MG63 (cell line): Measurements from ENCODE around the gene CACNG1. TPM values are rescaled to one million over a fixed set of nuclear protein-coding genes. Genes with fewer than 3 reads are reported as not detected.

ENCODE experiments used
- DNase-seq: peaks from one replicate; pipeline ENCODE4 v3.0.0-alpha.2; 2020
- H3K27me3 ChIP-seq: fragments of 250-450 bp; sonication (Bioruptor Pico); 2 replicates; pipeline ENCODE4 v1.5.1; 2020; ENCODE audit warnings: mild to moderate bottlenecking, moderate library complexity
- H3K36me3 ChIP-seq: fragments of 250-450 bp; sonication (Bioruptor Pico); 2 replicates; pipeline ENCODE4 v1.5.1; 2020; ENCODE audit warnings: mild to moderate bottlenecking, moderate library complexity
- H3K4me3 ChIP-seq: fragments of 250-450 bp; sonication (Bioruptor Pico); 2 replicates; pipeline ENCODE4 v1.5.1; 2020; ENCODE audit warnings: mild to moderate bottlenecking, moderate library complexity
- H3K9me3 ChIP-seq: fragments of 250-450 bp; sonication (Bioruptor Pico); 2 replicates; pipeline ENCODE4 v1.5.1; 2020; ENCODE audit warnings: mild to moderate bottlenecking, moderate library complexity
- total RNA-seq: library from RNA; depleted of rRNA; stranded (reverse); fragments of >200 nt; shearing (Covaris generic); gene quantifications from 2 replicates; pipeline ENCODE4 v1.2.3, GENCODE V29; 2014; ENCODE audit warnings: low replicate concordance

The CACNG1 gene
- total RNA-seq, 1 experiment from 2014 or later, result not detected

GRCh38 chr17:67055811-67056745 lies 11.7 kb downstream of the CACNG1 start:
- no peak overlapping the region for H3K4me3 ChIP-seq
- H3K9me3 ChIP-seq, result no peaks in the 10 kb centered on the region
- H3K36me3 ChIP-seq, result no peaks in the 10 kb centered on the region
- H3K27me3 ChIP-seq, result no peaks in the 10 kb centered on the region
- no peak for DNase-seq

DNA sequence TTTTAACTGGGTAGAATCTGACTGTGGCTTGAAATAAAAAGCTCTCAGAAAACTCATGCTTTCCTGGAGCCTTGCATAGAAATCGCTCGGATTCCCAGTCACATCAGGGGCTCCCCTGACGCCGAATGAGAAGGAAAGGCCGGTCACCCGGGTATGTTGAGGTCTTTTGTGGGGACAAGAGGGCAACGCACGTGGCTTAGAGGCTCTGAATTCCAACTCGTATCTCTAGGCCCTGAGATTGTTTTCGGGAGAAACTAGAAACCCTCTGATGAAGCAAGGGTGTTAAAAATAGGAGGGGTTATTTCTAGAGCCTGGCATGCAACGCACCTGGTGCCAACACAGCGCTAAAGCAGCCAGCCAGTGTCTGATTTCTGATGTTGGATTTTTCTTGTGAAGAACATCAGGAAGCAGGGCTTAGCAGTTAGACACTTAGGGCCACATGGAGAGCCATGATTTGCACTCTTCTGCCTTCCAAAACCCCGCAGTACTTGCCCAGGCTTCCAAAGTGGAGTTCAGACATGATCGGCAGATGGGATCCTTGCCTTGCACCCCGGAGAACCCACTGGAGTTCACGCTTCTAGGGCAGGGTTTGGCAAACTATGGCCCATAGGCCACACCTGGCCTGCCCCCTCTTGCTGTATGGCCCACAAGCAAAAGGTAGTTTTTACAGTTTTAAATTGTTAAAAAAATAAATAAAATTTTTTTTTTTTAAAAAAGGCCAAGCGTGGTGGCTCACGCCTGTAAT lies 12.6 kb downstream of the CACNG1 start:
- Histone ChIP-seq H3K9me3 (no peaks in the 10 kb centered on the region), H3K4me3 (no peak overlapping the region), H3K27me3 (no peaks in the 10 kb centered on the region), H3K36me3 (no peaks in the 10 kb centered on the region)
- no peak for DNase-seq

DNA sequence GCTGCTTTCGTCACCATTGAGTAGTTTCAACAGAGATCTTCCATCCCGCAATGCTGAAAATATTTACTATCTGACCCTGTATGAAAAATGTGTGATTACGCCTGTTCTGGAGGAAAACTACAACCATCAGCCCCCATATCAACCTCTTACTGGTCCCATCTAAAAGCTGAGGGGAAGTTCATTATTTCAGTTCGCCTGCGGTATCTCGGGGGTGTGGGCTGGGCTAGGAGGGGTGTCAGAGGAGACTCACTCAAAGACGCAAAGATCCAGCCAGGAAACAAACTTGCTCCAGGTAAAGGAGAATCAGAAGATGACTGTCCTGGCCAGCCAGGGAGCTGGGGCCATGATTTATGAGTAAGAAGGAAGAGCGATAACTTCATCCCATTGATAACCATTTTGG lies 13.7 kb downstream of the CACNG1 start:
- H3K36me3 ChIP-seq, result no peaks in the 10 kb centered on the region
- DNase-seq, result no peak
- H3K4me3 ChIP-seq, result no peak overlapping the region
- H3K27me3 ChIP-seq, result no peaks in the 10 kb centered on the region
- no peaks in the 10 kb centered on the region for H3K9me3 ChIP-seq

DNA sequence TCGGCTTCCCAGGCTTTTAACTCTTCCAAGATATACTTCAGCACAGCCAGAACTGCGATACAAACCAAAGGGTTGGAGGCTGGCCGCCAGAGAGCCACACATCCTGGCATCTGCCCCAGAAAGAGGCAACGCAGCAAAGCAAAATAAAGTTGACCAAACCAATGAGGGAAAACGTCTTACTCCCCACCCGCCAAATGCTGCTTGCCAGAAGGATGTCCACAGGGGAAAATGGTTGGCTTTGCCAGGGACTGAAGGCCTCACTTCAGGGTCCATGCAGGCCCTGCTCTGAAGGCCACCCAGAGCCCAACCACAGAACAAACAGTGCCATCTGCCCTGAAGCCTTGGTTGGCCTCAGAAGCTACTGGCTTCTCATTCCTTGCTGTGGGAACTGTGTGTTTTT lies 15.0 kb downstream of the CACNG1 start:
- Histone ChIP-seq H3K36me3 (no peaks in the 10 kb centered on the region), H3K27me3 (no peaks in the 10 kb centered on the region)
- DNase-seq, result no peak

GRCh38 chr17:67063141-67063540 lies 18.8 kb downstream of the CACNG1 start:
- no peaks in the 10 kb centered on the region for H3K27me3 ChIP-seq
- no peaks in the 10 kb centered on the region for H3K9me3 ChIP-seq
- no peak overlapping the region for H3K4me3 ChIP-seq
- no peaks in the 10 kb centered on the region for H3K36me3 ChIP-seq
- no peak for DNase-seq

More for the DNA sequence above, 15.0 kb downstream of the CACNG1 start:
- Histone ChIP-seq H3K4me3 (no peak overlapping the region), H3K9me3 (no peaks in the 10 kb centered on the region)

DNA sequence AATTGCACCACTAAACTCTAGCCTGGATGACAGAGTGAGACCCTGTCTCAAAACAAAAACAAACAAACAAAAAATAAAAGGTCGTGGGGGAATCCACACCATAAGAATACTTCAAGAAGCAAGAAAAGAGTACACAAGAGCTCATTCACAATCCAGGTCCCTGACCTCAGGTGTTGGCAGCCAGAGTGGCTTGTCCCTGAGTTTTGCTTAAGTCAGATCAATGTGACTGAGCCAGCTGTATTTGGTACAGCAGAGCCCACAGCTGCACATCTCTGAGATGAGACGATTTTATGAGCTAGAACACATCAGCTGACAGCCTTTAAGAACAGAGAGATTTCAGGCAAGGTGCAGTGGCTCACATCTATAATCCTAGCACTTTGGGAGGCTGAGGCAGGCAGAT lies 22.4 kb downstream of the CACNG1 start:
- DNase-seq, result no peak
- H3K27me3 ChIP-seq, result no peaks in the 10 kb centered on the region

DNA sequence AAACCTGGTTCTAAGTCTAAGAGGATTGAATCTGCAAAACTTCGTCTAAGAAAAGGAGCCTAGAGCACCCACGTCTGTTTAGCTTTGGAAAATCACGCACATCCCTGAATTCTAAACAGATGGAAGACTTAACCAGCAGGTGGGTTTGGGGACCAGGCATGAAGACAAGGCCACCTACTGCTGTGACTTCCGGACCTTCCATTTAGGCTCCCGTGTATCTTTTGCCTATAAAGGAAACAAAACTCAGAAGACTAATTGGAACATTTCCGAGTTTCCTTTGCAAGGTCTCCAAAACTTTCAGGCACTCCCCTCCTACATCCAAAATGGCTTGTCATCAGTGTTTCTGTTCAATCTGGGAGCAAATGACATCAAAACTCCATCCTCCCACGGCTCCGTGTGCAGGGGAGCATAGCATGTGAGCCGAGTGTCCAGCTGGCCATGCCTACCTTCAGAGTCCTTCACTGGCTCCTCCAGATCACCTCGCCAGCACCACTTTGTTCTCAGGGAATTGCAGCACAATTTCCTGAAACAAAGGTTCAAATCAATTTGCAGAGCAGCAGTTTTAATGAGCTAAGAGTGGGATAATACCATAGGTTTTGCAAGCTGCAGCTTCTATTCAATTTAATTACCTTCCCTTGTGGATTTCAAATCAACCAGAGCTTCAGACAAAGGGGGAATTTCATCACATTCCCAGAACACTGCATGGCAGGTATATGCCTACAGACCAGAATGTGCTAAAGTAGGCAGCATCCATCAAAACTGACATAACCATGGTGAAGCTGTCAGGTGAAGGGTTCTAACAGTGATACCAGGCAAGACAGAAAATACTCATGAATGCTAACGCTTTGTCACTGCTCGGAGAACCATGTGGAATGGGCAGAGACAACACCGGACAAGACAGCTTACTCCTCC lies 23.5 kb downstream of the CACNG1 start:
- Histone ChIP-seq H3K36me3 (peaks cover 3% of the 10 kb centered on the region; the same call in 1 of the 2 replicates), H3K4me3 (no peak overlapping the region), H3K9me3 (no peaks in the 10 kb centered on the region), H3K27me3 (no peaks in the 10 kb centered on the region)
- no peak for DNase-seq

More for the DNA sequence above, 22.4 kb downstream of the CACNG1 start:
- no peaks in the 10 kb centered on the region for H3K36me3 ChIP-seq
- no peak overlapping the region for H3K4me3 ChIP-seq
- H3K9me3 ChIP-seq, result no peaks in the 10 kb centered on the region

- H3K27me3 ChIP-seq, result no peaks in the 10 kb centered on the region
- DNase-seq, result no peak
- no peaks in the 10 kb centered on the region for H3K9me3 ChIP-seq
- no peak overlapping the region for H3K4me3 ChIP-seq
- peaks cover 4% of the 10 kb centered on the region; the same call in 1 of the 2 replicates for H3K36me3 ChIP-seq
Measured at GRCh38 chr17:67068999-67069398, 24.6 kb downstream of the CACNG1 start.

DNA sequence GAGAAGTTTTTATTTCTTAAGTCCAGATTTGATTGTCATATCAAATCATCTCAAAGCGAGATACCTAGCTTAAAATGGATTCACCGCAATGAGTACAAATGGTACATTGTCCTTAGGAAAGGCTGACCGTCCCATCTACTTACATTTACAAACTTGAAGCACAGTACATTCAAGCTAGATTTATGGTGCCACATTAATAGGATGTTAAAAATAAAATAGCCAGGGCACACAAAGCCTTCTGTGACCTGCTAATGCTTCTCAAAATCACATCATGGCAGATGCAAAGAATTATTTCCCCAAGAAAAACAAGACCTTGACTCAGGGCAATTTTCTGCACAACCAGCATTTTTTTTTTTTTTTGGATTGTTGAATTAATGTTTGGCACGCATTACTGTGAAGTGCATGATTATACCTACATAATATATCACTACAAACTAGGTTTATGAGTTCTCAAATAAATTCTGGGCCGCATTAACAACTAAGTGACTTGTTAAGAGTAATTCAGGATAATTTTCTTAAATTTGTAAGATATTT lies 25.3 kb downstream of the CACNG1 start:
- DNase-seq, result no peak
- no peak overlapping the region for H3K4me3 ChIP-seq
- peaks cover 4% of the 10 kb centered on the region; the same call in 1 of the 2 replicates for H3K36me3 ChIP-seq

DNA sequence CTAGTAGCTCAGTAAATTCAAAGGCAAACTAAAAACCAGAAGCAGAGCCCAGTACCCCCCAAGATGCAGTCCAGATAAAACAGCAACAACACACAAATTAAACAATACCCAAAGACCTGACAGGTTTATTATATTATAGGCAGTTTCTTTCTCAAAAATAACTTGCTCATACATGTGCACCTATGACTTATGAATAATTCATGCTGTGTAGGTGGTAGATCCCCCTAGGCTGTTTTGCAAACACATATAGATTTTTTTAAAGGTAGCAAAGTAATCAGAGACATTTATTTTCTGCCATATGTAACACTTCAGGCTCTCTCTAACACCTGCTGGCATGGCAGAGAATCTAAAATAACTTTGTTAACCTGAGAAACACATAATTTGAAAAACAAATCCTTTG lies 27.2 kb downstream of the CACNG1 start:
- H3K27me3 ChIP-seq, result no peaks in the 10 kb centered on the region
- H3K9me3 ChIP-seq, result no peaks in the 10 kb centered on the region
- peaks cover 6% of the 10 kb centered on the region; the same call in 1 of the 2 replicates for H3K36me3 ChIP-seq
- H3K4me3 ChIP-seq, result no peak overlapping the region
- no peak for DNase-seq

More for the DNA sequence above, 25.3 kb downstream of the CACNG1 start:
- Histone ChIP-seq H3K27me3 (no peaks in the 10 kb centered on the region), H3K9me3 (no peaks in the 10 kb centered on the region)

DNA sequence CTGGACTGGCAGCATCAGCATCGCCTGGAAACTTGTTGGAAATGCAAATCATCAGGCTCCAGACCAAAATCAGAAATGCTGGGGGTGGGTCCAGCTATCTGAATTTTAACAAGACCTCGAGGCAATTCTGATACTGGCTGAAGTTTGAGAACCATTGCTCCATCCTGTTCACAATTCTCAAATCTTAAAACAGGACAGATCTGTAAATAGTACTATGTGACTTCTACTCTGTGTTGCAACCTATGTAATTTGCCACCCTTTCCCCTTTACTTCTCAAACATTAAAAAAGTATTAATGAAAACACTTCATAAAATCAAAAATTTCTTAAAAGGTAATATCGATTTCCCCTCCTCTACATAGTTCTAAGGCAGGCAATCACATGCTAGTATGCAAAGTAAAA lies 28.5 kb downstream of the CACNG1 start:
- peaks cover 8% of the 10 kb centered on the region; the same call in 1 of the 2 replicates for H3K36me3 ChIP-seq
- no peak for DNase-seq
- H3K4me3 ChIP-seq, result no peak overlapping the region
- H3K9me3 ChIP-seq, result no peaks in the 10 kb centered on the region
- H3K27me3 ChIP-seq, result no peaks in the 10 kb centered on the region

DNA sequence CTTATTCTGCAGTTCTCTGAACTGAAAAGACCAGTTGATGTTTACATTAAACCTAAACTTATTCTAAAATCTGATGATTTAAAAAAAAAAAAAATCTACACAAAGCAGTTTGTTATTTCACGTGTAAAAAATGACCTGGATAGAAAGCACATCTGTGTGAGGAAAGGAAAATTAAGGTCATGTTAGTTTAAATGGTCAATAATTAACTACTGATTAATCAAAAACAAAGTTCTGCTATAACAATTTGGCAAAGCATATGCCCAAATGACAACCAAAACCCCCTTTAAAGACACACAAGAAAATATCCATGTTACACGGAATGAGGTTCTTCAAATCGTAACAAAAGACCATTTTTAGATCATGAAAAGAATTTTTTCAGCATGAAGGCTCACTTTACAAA lies 30.4 kb downstream of the CACNG1 start:
- Histone ChIP-seq H3K36me3 (peaks cover 8% of the 10 kb centered on the region; the same call in 1 of the 2 replicates), H3K4me3 (no peak overlapping the region), H3K9me3 (no peaks in the 10 kb centered on the region), H3K27me3 (no peaks in the 10 kb centered on the region)
- DNase-seq, result no peak

- Histone ChIP-seq H3K27me3 (no peaks in the 10 kb centered on the region), H3K4me3 (no peak overlapping the region), H3K9me3 (no peaks in the 10 kb centered on the region), H3K36me3 (peaks cover 8% of the 10 kb centered on the region; the same call in 1 of the 2 replicates)
- DNase-seq, result no peak
Measured at GRCh38 chr17:67076290-67076689, 31.9 kb downstream of the CACNG1 start.

- H3K27me3 ChIP-seq, result no peaks in the 10 kb centered on the region
- DNase-seq, result no peak
- no peaks in the 10 kb centered on the region for H3K9me3 ChIP-seq
- H3K4me3 ChIP-seq, result no peak overlapping the region
- H3K36me3 ChIP-seq, result peaks cover 6% of the 10 kb centered on the region
Measured at GRCh38 chr17:67078292-67078691, 33.9 kb downstream of the CACNG1 start.

DNA sequence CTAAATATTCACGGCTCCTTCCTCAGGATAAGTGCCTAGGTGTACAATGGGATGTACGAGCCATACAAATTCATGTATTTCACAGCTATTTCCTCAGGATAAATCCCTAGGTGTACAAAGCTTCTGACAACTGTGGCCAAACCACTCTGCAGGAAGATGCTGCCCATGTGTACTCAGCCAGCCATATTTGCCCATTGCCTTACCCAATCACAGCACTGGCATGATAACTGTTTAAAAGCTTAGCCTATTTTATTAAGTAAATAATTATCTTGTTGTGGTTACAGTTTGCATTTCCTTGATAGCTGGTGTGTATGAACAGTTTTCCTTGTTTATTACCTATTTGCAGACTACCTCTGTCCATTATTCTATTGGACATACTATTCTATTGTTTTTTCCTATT lies 35.1 kb downstream of the CACNG1 start:
- H3K27me3 ChIP-seq, result no peaks in the 10 kb centered on the region
- H3K9me3 ChIP-seq, result no peaks in the 10 kb centered on the region
- no peak overlapping the region for H3K4me3 ChIP-seq
- peaks cover 12% of the 10 kb centered on the region for H3K36me3 ChIP-seq
- no peak for DNase-seq

GRCh38 chr17:67080804-67081203 lies 36.5 kb downstream of the CACNG1 start:
- no peak for DNase-seq
- H3K4me3 ChIP-seq, result no peak overlapping the region
- H3K36me3 ChIP-seq, result peaks cover 12% of the 10 kb centered on the region
- H3K27me3 ChIP-seq, result no peaks in the 10 kb centered on the region
- no peaks in the 10 kb centered on the region for H3K9me3 ChIP-seq
